ENCODE data around the gene STPG3.
A peak's percentile ranks its signal among the peaks of the same experiment; 100 is the strongest.
"Not testable (repeated sequence)": the region's sequence is repeated elsewhere in the genome, so short reads cannot be mapped to it uniquely, and the experiment has no call there.

Gene STPG3

DNA sequence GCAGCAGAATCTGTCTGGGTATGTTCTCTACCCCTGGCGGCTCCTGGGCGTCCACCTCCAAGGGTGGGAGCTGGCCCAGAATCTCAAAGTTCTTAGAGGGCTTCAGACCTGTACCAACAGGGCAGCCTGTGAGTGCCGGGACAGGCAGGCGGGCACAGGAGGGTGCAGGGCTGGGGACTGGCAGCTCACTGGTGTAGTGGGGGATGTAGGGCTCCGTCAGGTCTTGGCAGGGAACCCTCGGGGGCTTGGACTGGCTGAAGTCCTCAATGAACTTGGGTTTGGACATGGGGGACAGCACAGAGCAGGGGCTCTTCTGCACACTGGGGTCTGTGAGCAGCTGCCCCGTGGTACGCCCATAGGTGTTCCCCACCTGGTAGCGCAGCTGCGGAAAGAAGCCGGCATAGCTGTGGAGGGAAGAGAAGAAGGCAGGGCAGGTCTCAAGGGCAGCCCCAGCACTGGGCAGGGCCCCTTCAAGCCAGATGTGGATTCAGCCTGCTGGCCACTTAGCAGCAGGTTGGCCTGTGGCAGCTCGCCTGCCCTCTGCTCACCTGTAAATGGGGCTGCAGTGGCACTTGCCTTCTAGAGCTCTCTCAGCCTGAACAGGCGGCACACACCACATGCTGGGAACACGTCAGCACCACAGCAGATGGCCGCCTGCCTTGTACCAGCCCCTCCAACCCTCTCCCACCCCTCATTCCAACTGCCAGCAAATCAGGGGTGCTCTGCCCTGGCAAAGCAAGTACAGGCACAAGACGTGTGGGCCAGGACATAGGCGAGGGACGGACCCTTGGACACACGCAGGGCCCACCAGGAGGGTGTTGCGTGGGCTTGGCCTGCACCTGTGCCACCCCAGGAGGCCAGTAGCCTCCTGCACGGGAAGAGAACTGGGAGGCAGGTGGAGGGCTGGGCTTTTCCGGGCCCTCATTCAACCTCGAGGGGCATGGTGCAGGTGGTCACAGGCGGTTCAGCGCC is 5.3 kb upstream of the STPG3 start:
- no peak for DNase-seq (ENCODE audit: low spot score)

DNA sequence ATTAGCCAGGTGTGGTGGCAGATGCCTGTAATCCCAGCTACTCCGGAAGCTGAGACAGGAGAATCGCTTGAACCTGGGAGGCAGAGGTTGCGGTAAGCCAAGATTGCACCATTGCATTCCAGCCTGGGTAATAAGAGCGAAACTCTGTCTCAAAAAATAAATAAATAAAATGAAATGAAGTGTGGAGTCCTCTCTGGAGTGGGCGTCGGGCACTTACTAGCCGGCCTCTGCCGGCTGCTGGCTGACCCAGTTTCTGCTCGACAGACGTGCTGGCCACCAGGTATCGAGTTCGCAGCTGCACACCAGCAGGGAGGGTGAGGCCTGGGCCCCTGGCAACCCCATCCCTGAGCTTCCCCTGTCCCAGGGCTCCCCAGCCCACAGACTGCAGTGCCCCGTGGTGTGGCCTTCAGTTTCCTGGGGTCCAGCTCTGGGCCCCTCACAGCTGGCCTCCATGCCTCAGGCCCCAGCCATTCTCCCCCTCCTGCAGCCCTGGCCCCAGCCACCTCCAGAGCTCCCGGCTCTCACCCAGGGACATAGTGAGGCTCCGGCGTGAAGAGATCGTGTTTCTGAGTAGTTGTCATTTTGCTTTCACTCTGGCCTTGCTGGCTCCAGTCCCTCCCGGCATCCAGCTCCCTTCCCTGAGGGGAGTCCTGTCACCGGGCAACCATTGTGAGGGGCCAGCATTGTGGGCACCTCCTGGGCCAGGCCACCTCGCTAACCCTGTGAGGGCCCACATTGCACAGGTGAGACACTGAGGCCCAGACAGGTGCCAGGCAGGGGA is 3.8 kb upstream of the STPG3 start:
- DNase-seq (ENCODE audit: low spot score): no peak

DNA sequence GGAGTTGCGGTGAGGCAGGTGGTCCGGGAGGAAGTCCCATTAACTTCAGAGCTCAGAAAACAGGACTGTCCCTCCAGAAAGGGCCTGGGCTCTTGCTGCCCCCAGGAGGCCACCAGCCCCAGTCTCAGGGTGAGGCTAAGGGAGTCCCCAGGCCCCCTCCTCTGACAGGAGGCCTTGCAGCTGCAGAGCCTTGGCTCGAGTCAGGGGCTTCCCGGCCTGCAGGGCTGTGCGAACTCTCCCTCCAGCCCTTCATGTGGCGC is 3.2 kb upstream of the STPG3 start:
- DNase-seq (ENCODE audit: low spot score): no peak

GRCh38 chr9:137250329-137251193 is 525 bp upstream of the STPG3 start:
- DNase-seq (ENCODE audit: low spot score): no peak

- no peak for DNase-seq (ENCODE audit: low spot score)
These were observed 593 bp downstream of the STPG3 start for GRCh38 chr9:137251490-137252268.

- no peak for DNase-seq (ENCODE audit: low spot score)
These were observed 1.7 kb downstream of the STPG3 start for GRCh38 chr9:137252555-137253506.

DNA sequence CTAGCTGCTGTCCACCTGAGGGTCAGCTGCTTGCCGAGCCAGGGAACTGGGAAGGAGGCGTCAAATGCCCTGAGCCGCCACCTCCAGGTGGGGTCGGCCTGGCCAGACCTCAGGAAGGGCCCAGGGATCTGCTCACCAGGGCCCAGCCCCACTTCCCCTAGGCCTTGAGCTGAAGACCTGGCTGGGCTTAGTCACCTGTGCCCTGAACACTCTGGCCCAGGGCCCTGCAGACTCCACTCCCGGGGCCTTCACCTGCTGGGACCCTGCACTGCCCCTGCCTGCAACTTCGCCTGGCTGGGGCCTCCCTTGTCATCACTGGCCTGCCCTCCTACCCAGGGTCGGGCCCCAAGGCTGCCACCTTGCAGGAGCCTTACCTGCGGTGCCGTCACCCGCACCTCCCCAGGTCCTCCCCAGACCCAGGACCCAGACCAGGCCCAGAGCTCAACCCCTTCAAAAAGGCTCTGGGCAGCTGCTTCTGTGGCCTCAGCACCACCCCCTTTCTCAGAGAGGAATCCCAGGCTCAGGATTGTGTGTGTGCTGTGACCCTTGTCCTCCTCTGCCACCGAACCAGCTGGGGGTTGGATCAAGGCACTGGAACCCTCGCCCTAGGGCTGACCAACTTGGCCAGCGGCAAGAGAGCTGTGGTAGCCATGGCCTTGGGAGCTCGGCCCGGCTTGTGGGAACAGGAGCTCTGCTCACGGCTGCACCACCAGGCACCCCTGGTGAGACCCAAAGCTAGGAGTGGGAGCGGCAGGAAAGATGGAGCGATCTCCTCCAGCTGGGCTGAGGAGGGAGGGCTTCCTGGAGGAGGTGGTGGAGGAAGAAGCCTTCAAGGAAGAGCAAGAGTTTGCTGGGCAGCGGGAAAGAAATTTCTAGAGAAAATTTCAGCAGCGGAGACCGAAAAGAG is 2.9 kb downstream of the STPG3 start:
- DNase-seq (ENCODE audit: low spot score): no peak

GRCh38 chr9:137254624-137255447 is 3.8 kb downstream of the STPG3 start, which contains the start of gene NELFB:
Gene NELFB (plus strand): TSS chr9:137255327.
- peak; percentile 91 for DNase-seq (ENCODE audit: low spot score)

GRCh38 chr9:137255448-137256114 is 4.5 kb downstream of the STPG3 start:
- no peak for DNase-seq (ENCODE audit: low spot score)

GRCh38 chr9:137256362-137256761 is 5.3 kb downstream of the STPG3 start:
- no peak for DNase-seq (ENCODE audit: low spot score)

DNA sequence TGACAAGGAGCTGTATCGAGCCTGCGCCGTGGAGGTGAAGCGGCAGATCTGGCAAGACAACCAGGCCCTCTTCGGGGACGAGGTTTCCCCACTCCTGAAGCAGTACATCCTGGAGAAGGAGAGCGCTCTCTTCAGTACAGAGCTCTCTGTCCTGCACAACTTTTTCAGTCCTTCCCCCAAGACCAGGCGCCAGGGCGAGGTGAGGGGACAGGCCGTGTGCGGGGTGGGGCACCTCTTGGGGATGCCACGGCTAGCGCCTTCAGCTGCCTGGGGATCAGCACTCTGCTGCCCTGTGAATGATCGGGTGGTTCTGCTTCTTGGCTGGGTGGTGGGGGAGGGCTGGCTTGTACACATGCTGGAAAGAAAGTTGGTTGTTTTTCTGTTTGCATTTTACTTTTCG is 5.8 kb downstream of the STPG3 start:
- no peak for DNase-seq (ENCODE audit: low spot score)

GRCh38 chr9:137262173-137262908 is 11.3 kb downstream of the STPG3 start:
- not testable (repeated sequence) for DNase-seq (ENCODE audit: low spot score)

DNA sequence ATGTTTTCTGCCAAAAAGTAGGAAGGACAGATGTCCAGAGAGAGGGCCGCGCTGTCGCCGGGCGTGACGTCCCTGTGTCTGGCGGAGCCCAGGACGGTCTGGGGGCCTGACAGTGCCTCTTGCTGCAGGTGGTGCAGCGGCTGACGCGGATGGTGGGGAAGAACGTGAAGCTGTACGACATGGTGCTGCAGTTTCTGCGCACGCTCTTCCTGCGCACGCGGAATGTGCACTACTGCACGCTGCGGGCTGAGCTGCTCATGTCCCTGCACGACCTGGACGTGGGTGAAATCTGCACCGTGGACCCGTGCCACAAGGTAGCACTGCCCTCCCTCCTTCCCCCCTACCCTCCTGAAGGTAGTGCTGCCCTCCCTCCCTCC is 11.8 kb downstream of the STPG3 start:
- no peak for DNase-seq (ENCODE audit: low spot score)

DNA sequence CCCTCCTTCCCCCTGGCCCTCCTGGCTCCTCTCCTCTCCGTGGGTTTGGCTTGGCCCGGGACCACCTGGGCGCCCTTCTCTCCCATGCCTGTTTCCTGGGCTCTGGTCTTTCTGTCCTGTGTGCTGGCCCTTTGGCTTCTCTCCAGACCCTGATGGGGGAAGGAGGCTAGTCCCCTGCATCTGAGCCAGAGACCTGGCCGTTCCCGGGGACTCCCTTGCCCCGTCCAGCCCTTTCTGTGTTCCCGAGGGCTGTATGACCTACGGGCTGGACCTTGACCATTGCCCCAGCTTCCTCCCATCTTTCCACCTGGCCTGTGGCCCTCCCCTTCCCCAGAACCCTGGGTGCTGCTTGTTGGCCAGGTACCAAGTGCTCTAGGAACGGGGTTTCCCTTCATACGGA is 12.4 kb downstream of the STPG3 start:
- DNase-seq (ENCODE audit: low spot score): no peak

DNA sequence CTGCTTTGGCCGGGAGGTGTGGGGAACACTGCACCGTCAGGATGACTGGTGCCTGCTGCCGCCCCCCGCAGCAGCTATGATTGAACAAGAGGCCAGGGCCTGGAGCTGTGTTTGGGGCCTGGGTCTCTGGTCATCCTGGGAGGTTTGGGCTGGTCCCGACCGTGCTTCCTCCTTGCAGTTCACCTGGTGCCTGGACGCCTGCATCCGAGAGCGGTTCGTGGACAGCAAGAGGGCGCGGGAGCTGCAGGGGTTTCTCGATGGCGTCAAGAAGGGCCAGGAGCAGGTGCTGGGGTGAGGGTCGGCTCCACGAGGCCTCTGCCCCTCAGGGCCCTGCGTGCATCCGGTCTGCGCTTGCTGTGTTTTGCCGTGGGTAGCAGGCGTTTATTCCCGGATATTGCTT is 13.0 kb downstream of the STPG3 start:
- DNase-seq (ENCODE audit: low spot score): no peak

DNA sequence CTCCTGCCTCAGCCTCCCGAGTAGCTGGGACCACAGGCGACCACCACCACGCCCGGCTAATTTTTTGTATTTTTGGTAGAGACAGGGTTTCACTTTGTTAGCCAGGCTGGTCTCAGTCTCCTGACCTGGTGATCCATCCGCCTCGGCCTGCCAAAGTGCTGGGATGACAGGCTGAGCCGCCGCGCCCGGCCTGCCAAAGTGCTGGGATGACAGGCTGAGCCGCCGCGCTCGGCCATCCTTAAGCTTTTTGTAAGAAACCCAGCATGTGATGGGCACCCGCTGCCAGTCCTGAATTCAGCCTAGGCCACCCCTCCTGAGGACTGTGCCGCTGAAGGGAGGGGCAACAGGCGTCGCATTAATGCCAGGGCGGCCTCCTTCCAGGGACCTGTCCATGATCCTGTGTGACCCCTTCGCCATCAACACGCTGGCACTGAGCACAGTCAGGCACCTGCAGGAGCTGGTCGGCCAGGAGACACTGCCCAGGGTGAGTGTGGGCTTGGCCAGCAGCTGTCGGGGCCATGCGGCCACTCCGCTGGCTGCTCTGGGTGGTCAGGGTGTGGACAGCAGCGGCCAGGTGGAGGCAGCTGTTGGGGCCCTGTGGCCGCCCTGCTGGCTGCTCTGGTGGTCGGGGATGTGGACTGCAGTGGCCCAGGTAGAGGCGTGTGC is 14.5 kb downstream of the STPG3 start:
- no peak for DNase-seq (ENCODE audit: low spot score)

- no peak for DNase-seq (ENCODE audit: low spot score)
These were observed 15.1 kb downstream of the STPG3 start for GRCh38 chr9:137266162-137266527.
